HEK293 (cell line): ENCODE data around the gene AP1G2.

Experiments used
- CTCF ChIA-PET: fragments of 350-600 bp; formaldehyde crosslinking; extraction: SDS; loops from one replicate; lab custom pipeline; 2021; ENCODE audit warnings: antibody characterized with exemption; lab: Yijun Ruan, JAX
- POLR2A ChIA-PET: fragments of 300-600 bp; formaldehyde crosslinking; extraction: SDS; loops from one replicate; lab custom pipeline; 2020; ENCODE audit warnings: antibody characterized with exemption, inconsistent platforms; lab: Yijun Ruan, JAX
- H3K27ac ChIP-seq: fragments of 200-500 bp; sonication (Bioruptor generic); 2 replicates; pipeline ENCODE4 v1.5.1; 2014; ENCODE audit warnings: low read depth, low read length, control low read depth, inconsistent platforms; ENCODE audit errors: extremely low read depth
- H3K36me3 ChIP-seq, 2 experiments: fragments of 200-500 bp in 1 of 2; sonication (Bioruptor generic) in 1 of 2; 1 replicate in 1 of 2; 2 replicates in 1 of 2; pipeline ENCODE4 v1.5.1; 2014 to 2017; ENCODE audit warnings: inconsistent platforms in 2 of 2, low read length in 2 of 2; ENCODE audit not compliant: control insufficient read depth in 2 of 2, insufficient read depth in 1 of 2
- H3K4me1 ChIP-seq: fragments of 200-500 bp; sonication (Bioruptor generic); 2 replicates; pipeline ENCODE4 v1.5.1; 2014; ENCODE audit warnings: mild to moderate bottlenecking, low read length, inconsistent platforms; ENCODE audit not compliant: control insufficient read depth, insufficient read depth
- H3K4me3 ChIP-seq: 2 replicates; pipeline ENCODE4 v1.5.1; 2011; ENCODE audit warnings: low read depth, mild to moderate bottlenecking, control low read depth, low read length, moderate library complexity
- H3K9me3 ChIP-seq: fragments of 200-500 bp; sonication (Bioruptor generic); 2 replicates; pipeline ENCODE4 v1.5.1; 2014; ENCODE audit warnings: low read depth, low read length, inconsistent platforms; ENCODE audit not compliant: control insufficient read depth, insufficient read depth
- HOXA7 ChIP-seq: sonication (generic); formaldehyde crosslinking; IDR thresholded peaks from 2 replicates; pipeline ENCODE4 v1.8.1; 2022; ENCODE audit warnings: missing genetic modification reagents, borderline replicate concordance
- HOXD13 ChIP-seq: sonication (generic); formaldehyde crosslinking; IDR thresholded peaks from 2 replicates; pipeline ENCODE4 v1.8.0; 2022; ENCODE audit warnings: missing genetic modification reagents, borderline replicate concordance
- IKZF3 ChIP-seq: fragments of 450-650 bp; IDR thresholded peaks from 2 replicates; pipeline ENCODE4 v1.5.0; 2018; ENCODE audit warnings: missing biosample characterization, mild to moderate bottlenecking, missing genetic modification characterization, moderate library complexity
- MEIS1 ChIP-seq: sonication (generic); formaldehyde crosslinking; IDR thresholded peaks from 2 replicates; pipeline ENCODE4 v1.8.1; 2022; ENCODE audit warnings: missing genetic modification reagents, mild to moderate bottlenecking, borderline replicate concordance
- SCRT1 ChIP-seq: fragments of 450-650 bp; formaldehyde crosslinking; IDR thresholded peaks from 2 replicates; pipeline ENCODE4 v1.5.1; 2016; ENCODE audit warnings: missing biosample characterization, missing genetic modification characterization, borderline replicate concordance
- SETDB1 ChIP-seq: IDR thresholded peaks from one replicate; pipeline ENCODE4 v1.6.1; 2017; ENCODE audit warnings: mild to moderate bottlenecking, low read length, moderate library complexity, mixed read lengths; ENCODE audit not compliant: insufficient read length
- TRIM28 ChIP-seq: IDR thresholded peaks from 2 replicates; pipeline ENCODE4 v1.6.1; 2011; ENCODE audit warnings: low read length, control low read depth, borderline replicate concordance
- YY1 ChIP-seq: fragments of 450-650 bp; formaldehyde crosslinking; IDR thresholded peaks from 2 replicates; pipeline ENCODE4 v1.5.1; 2018; ENCODE audit warnings: missing biosample characterization, missing genetic modification characterization
- ZBTB20 ChIP-seq: fragments of 450-650 bp; formaldehyde crosslinking; IDR thresholded peaks from 2 replicates; pipeline ENCODE4 v1.5.1; 2016; ENCODE audit warnings: missing biosample characterization, missing genetic modification characterization
- ZEB2 ChIP-seq: fragments of 450-650 bp; formaldehyde crosslinking; IDR thresholded peaks from 2 replicates; pipeline ENCODE4 v1.5.1; 2016; ENCODE audit warnings: missing biosample characterization, missing genetic modification characterization
- ZFP37 ChIP-seq: fragments of 450-650 bp; formaldehyde crosslinking; IDR thresholded peaks from 2 replicates; pipeline ENCODE4 v1.5.1; 2016; ENCODE audit warnings: missing biosample characterization, missing genetic modification characterization
- ZFP41 ChIP-seq: fragments of 450-650 bp; formaldehyde crosslinking; IDR thresholded peaks from 2 replicates; pipeline ENCODE4 v1.5.1; 2016; ENCODE audit warnings: missing biosample characterization, missing genetic modification characterization, borderline replicate concordance
- ZIC2 ChIP-seq: fragments of 450-650 bp; formaldehyde crosslinking; IDR thresholded peaks from 2 replicates; pipeline ENCODE4 v1.5.1; 2016; ENCODE audit warnings: missing biosample characterization, missing genetic modification characterization
- ZNF175 ChIP-seq: fragments of 450-650 bp; formaldehyde crosslinking; IDR thresholded peaks from 2 replicates; pipeline ENCODE4 v1.5.1; 2016; ENCODE audit warnings: missing biosample characterization, missing genetic modification characterization
- ZNF184 ChIP-seq: fragments of 450-650 bp; IDR thresholded peaks from 2 replicates; pipeline ENCODE4 v1.5.1; 2018; ENCODE audit warnings: missing biosample characterization, mild to moderate bottlenecking, missing genetic modification characterization
- ZNF2 ChIP-seq: fragments of 450-650 bp; formaldehyde crosslinking; IDR thresholded peaks from 2 replicates; pipeline ENCODE4 v1.5.1; 2016; ENCODE audit warnings: missing biosample characterization, missing genetic modification characterization
- ZNF223 ChIP-seq: fragments of 450-650 bp; formaldehyde crosslinking; IDR thresholded peaks from 2 replicates; pipeline ENCODE4 v1.5.1; 2016; ENCODE audit warnings: missing biosample characterization, missing genetic modification characterization
- ZNF23 ChIP-seq: fragments of 450-650 bp; formaldehyde crosslinking; IDR thresholded peaks from 2 replicates; pipeline ENCODE4 v1.5.1; 2016; ENCODE audit warnings: missing biosample characterization, missing genetic modification characterization, borderline replicate concordance
- ZNF335 ChIP-seq: fragments of 450-650 bp; formaldehyde crosslinking; conservative IDR thresholded peaks from 2 replicates; pipeline ENCODE4 v1.5.1; 2016; ENCODE audit warnings: missing biosample characterization, missing genetic modification characterization
- ZNF473 ChIP-seq: fragments of 450-650 bp; formaldehyde crosslinking; IDR thresholded peaks from 2 replicates; pipeline ENCODE4 v1.5.1; 2017; ENCODE audit warnings: missing biosample characterization, missing genetic modification characterization
- ZNF510 ChIP-seq: fragments of 450-650 bp; formaldehyde crosslinking; IDR thresholded peaks from 2 replicates; pipeline ENCODE4 v1.5.1; 2018; ENCODE audit warnings: mild to moderate bottlenecking, missing genetic modification characterization, missing biosample characterization; ENCODE audit not compliant: insufficient replicate concordance
- ZNF558 ChIP-seq: fragments of 450-650 bp; formaldehyde crosslinking; IDR thresholded peaks from 2 replicates; pipeline ENCODE4 v1.5.1; 2016; ENCODE audit warnings: missing biosample characterization, missing genetic modification characterization
- ZNF600 ChIP-seq: fragments of 450-650 bp; formaldehyde crosslinking; IDR thresholded peaks from 2 replicates; pipeline ENCODE4 v1.5.1; 2016; ENCODE audit warnings: missing biosample characterization, missing genetic modification characterization
- ZNF629 ChIP-seq: fragments of 450-650 bp; formaldehyde crosslinking; IDR thresholded peaks from 2 replicates; pipeline ENCODE4 v1.5.1; 2017; ENCODE audit warnings: missing biosample characterization, missing genetic modification characterization
- ZNF747 ChIP-seq: fragments of 450-650 bp; formaldehyde crosslinking; IDR thresholded peaks from 2 replicates; pipeline ENCODE4 v1.5.1; 2016; ENCODE audit warnings: missing biosample characterization, missing genetic modification characterization
- ZNF791 ChIP-seq: fragments of 450-650 bp; formaldehyde crosslinking; IDR thresholded peaks from 2 replicates; pipeline ENCODE4 v1.5.1; 2016; ENCODE audit warnings: missing biosample characterization, missing genetic modification characterization
- ZSCAN16 ChIP-seq: fragments of 450-650 bp; formaldehyde crosslinking; IDR thresholded peaks from 2 replicates; pipeline ENCODE4 v1.5.1; 2016; ENCODE audit warnings: missing biosample characterization, missing genetic modification characterization
- TF ChIP-seq, protein P1 (sequence below): fragments of 450-650 bp; formaldehyde crosslinking; optimal IDR thresholded peaks from 2 replicates; pipeline ENCODE3; 2016; ENCODE audit warnings: missing biosample characterization, mild to moderate bottlenecking, missing genetic modification characterization
- TF ChIP-seq, protein P2 (sequence below): fragments of 450-650 bp; formaldehyde crosslinking; IDR thresholded peaks from 2 replicates; pipeline ENCODE4 v1.5.1; 2016; ENCODE audit warnings: missing biosample characterization, missing genetic modification characterization
- TF ChIP-seq, protein P3 (sequence below): fragments of 450-650 bp; formaldehyde crosslinking; IDR thresholded peaks from 2 replicates; pipeline ENCODE4 v1.5.1; 2016; ENCODE audit warnings: missing biosample characterization, missing genetic modification characterization
- TF ChIP-seq, protein P4 (sequence below): fragments of 450-650 bp; formaldehyde crosslinking; IDR thresholded peaks from 2 replicates; pipeline ENCODE4 v1.5.1; 2016; ENCODE audit warnings: missing biosample characterization, missing genetic modification characterization
- TF ChIP-seq, protein P5 (sequence below): fragments of 450-650 bp; formaldehyde crosslinking; IDR thresholded peaks from 2 replicates; pipeline ENCODE4 v1.5.1; 2016; ENCODE audit warnings: missing biosample characterization, missing genetic modification characterization

The AP1G2 gene

DNA sequence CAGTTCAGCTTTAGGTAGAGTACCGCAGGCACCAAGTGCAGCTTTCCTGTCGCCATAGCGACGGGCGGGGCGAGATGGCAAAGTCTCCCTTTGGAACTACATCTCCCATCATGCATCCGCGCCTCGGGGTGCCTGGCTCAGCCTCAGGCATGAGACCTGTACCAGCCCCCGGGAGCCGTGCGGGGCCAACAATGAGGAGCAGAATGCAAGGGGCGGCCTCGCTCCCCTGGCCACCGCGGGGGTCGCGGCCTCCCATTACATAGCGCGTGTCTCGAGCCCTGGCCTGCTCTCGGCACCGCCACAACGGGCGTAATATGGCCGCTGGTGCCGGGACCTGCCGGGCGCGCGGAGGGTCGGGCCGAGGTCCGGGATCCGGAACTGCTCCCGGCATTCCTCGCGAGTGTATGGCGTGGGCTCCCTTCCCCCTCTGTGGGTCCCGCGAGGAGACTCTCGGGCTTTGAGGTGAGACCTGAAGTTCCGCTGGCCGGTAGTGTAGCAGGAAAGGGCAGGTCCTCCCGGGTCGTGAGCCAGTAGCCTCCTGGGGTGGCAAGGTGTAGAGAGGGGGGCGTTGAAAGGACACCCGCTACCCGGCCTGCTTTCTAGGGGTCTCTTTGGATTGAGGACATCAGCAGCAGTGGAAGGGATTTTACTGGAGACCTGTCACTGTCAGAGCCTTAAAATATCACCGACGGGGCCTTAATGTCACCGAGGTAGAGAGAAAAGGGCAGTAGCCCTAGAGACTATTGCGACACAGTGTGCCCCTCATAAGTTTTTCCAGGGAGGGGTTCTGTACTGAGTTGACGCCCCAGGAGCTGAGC lies 11.5 kb downstream of the AP1G2 start, which contains the start of gene THTPA:
Gene THTPA (plus strand): TSS at position 390 of the 818 bp plus-strand sequence. CDS start 487 bp downstream, outside the sequence.
- Histone ChIP-seq H3K36me3 (peaks cover 10 to 35% of the 10 kb centered on the region in 2 experiments; a peak in 2 of 3 replicates), H3K9me3 (no peaks in the 10 kb centered on the region), H3K4me1 (peaks cover 10% of the 10 kb centered on the region), H3K27ac (peak within 1 kb of the TSS; percentile 81), H3K4me3 (peak within 1 kb of the TSS; percentile 85)
- POLR2A ChIA-PET: interaction anchor here (0.6 to 1.2 kb wide), 10 partner anchors 9 to 580 kb away, joined by 3 to 10 read pairs (median 4); partner anchors contain the start of genes AP1G2, BCL2L2, PABPN1 and PSME1
- CTCF ChIA-PET: interaction anchor here (10.1 kb wide), 1 partner anchor 76 kb away, joined by 338 read pairs; no protein-coding TSS in a partner anchor
- TF ChIP-seq, protein P1, sequence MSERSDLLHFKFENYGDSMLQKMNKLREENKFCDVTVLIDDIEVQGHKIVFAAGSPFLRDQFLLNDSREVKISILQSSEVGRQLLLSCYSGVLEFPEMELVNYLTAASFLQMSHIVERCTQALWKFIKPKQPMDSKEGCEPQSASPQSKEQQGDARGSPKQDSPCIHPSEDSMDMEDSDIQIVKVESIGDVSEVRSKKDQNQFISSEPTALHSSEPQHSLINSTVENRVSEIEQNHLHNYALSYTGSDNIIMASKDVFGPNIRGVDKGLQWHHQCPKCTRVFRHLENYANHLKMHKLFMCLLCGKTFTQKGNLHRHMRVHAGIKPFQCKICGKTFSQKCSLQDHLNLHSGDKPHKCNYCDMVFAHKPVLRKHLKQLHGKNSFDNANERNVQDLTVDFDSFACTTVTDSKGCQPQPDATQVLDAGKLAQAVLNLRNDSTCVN (tag by site-specific recombination): peak; percentile 94
- TF ChIP-seq, protein P2, sequence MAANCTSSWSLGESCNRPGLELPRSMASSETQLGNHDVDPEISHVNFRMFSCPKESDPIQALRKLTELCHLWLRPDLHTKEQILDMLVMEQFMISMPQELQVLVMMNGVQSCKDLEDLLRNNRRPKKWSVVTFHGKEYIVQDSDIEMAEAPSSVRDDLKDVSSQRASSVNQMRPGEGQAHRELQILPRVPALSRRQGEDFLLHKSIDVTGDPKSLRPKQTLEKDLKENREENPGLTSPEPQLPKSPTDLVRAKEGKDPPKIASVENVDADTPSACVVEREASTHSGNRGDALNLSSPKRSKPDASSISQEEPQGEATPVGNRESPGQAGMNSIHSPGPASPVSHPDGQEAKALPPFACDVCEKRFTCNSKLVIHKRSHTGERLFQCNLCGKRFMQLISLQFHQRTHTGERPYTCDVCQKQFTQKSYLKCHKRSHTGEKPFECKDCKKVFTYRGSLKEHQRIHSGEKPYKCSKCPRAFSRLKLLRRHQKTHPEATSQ: peak; percentile 63
- TF ChIP-seq ZNF747 (tag by site-specific recombination): no peak
- no peak for TF ChIP-seq HOXA7 (CRISPR knock-in tag)
- TF ChIP-seq YY1 (tag by site-specific recombination): peak; percentile 96
- TF ChIP-seq ZSCAN16: no peak
- 0 out of 2 replicates have a peak, but pooled peaks have one; percentile 30 for TF ChIP-seq IKZF3 (tag by site-specific recombination)
- TF ChIP-seq, protein P3, sequence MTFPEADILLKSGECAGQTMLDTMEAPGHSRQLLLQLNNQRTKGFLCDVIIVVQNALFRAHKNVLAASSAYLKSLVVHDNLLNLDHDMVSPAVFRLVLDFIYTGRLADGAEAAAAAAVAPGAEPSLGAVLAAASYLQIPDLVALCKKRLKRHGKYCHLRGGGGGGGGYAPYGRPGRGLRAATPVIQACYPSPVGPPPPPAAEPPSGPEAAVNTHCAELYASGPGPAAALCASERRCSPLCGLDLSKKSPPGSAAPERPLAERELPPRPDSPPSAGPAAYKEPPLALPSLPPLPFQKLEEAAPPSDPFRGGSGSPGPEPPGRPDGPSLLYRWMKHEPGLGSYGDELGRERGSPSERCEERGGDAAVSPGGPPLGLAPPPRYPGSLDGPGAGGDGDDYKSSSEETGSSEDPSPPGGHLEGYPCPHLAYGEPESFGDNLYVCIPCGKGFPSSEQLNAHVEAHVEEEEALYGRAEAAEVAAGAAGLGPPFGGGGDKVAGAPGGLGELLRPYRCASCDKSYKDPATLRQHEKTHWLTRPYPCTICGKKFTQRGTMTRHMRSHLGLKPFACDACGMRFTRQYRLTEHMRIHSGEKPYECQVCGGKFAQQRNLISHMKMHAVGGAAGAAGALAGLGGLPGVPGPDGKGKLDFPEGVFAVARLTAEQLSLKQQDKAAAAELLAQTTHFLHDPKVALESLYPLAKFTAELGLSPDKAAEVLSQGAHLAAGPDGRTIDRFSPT (tag by site-specific recombination): no peak
- TF ChIP-seq ZBTB20: peak; percentile 98
- TF ChIP-seq ZNF23 (tag by site-specific recombination): no peak
- TF ChIP-seq ZNF184 (tag by site-specific recombination): 0 out of 2 replicates have a peak, but pooled peaks have one; percentile 1
- TF ChIP-seq ZNF335 (tag by site-specific recombination): peak; percentile 99
- TF ChIP-seq ZNF791 (tag by site-specific recombination): no peak
- TF ChIP-seq ZNF175: no peak
- peak; percentile 99 for TF ChIP-seq ZNF600 (tag by site-specific recombination)
- peak; percentile 70 for TF ChIP-seq ZNF2
- no peak for TF ChIP-seq ZNF558 (tag by site-specific recombination)
- TF ChIP-seq MEIS1: no peak
- TF ChIP-seq ZNF223 (tag by site-specific recombination): no peak
- TF ChIP-seq ZNF510 (tag by site-specific recombination): no peak
- peak; percentile 62 for TF ChIP-seq ZNF629
- no peak for TF ChIP-seq SETDB1
- 0 out of 2 replicates have a peak, but pooled peaks have one; percentile 25 for TF ChIP-seq SCRT1
- TF ChIP-seq ZNF473: no peak
- TF ChIP-seq, protein P4, sequence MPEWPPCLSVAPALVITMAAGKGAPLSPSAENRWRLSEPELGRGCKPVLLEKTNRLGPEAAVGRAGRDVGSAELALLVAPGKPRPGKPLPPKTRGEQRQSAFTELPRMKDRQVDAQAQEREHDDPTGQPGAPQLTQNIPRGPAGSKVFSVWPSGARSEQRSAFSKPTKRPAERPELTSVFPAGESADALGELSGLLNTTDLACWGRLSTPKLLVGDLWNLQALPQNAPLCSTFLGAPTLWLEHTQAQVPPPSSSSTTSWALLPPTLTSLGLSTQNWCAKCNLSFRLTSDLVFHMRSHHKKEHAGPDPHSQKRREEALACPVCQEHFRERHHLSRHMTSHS (tag by site-specific recombination): no peak
- no peak for TF ChIP-seq HOXD13 (CRISPR knock-in tag)
- peak; percentile 94 for TF ChIP-seq ZEB2
- TF ChIP-seq ZFP37: no peak
- TF ChIP-seq ZFP41: no peak
- TF ChIP-seq TRIM28: no peak
- TF ChIP-seq, protein P5, sequence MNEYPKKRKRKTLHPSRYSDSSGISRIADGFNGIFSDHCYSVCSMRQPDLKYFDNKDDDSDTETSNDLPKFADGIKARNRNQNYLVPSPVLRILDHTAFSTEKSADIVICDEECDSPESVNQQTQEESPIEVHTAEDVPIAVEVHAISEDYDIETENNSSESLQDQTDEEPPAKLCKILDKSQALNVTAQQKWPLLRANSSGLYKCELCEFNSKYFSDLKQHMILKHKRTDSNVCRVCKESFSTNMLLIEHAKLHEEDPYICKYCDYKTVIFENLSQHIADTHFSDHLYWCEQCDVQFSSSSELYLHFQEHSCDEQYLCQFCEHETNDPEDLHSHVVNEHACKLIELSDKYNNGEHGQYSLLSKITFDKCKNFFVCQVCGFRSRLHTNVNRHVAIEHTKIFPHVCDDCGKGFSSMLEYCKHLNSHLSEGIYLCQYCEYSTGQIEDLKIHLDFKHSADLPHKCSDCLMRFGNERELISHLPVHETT (tag by site-specific recombination): peak; percentile 85
- TF ChIP-seq ZIC2 (tag by site-specific recombination): peak; percentile 87
